PFSK-1 (cell line): ENCODE data around the gene NTM.

ENCODE experiments used
- POLR2AphosphoS5 ChIP-seq: IDR thresholded peaks from 2 replicates; pipeline ENCODE4 v1.6.1; 2012; ENCODE audit warnings: low read depth, mild to moderate bottlenecking, control low read depth, low read length, moderate library complexity
- SIN3A ChIP-seq: IDR thresholded peaks from 2 replicates; pipeline ENCODE4 v1.6.1; 2012; ENCODE audit warnings: mild to moderate bottlenecking, low read length, moderate library complexity, borderline replicate concordance; ENCODE audit not compliant: insufficient read depth
- TAF1 ChIP-seq: IDR thresholded peaks from 2 replicates; pipeline ENCODE4 v1.6.1; 2012; ENCODE audit warnings: low read length, control low read depth, borderline replicate concordance; ENCODE audit not compliant: insufficient read depth
- TF ChIP-seq, protein P1 (sequence below), 2 experiments: IDR thresholded peaks; 2 replicates each; pipeline versions ENCODE4 v1.6.1 to v1.8.0; 2011 to 2012; ENCODE audit warnings: low read depth in 2 of 2, low read length in 2 of 2, control low read depth in 1 of 2, inconsistent platforms in 1 of 2, mild to moderate bottlenecking in 1 of 2, moderate library complexity in 1 of 2; ENCODE audit not compliant: insufficient read depth in 1 of 2

GRCh38 chr11:131987703-131988102, 617.3 kb downstream of the NTM start:
- TF ChIP-seq POLR2AphosphoS5 (no peak), TAF1 (no peak), SIN3A (no peak)
- TF ChIP-seq, protein P1, sequence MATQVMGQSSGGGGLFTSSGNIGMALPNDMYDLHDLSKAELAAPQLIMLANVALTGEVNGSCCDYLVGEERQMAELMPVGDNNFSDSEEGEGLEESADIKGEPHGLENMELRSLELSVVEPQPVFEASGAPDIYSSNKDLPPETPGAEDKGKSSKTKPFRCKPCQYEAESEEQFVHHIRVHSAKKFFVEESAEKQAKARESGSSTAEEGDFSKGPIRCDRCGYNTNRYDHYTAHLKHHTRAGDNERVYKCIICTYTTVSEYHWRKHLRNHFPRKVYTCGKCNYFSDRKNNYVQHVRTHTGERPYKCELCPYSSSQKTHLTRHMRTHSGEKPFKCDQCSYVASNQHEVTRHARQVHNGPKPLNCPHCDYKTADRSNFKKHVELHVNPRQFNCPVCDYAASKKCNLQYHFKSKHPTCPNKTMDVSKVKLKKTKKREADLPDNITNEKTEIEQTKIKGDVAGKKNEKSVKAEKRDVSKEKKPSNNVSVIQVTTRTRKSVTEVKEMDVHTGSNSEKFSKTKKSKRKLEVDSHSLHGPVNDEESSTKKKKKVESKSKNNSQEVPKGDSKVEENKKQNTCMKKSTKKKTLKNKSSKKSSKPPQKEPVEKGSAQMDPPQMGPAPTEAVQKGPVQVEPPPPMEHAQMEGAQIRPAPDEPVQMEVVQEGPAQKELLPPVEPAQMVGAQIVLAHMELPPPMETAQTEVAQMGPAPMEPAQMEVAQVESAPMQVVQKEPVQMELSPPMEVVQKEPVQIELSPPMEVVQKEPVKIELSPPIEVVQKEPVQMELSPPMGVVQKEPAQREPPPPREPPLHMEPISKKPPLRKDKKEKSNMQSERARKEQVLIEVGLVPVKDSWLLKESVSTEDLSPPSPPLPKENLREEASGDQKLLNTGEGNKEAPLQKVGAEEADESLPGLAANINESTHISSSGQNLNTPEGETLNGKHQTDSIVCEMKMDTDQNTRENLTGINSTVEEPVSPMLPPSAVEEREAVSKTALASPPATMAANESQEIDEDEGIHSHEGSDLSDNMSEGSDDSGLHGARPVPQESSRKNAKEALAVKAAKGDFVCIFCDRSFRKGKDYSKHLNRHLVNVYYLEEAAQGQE (IDR thresholded peaks at IDR 0.05; ENCODE audit: insufficient read depth in 1 of 2, low read depth in 2 of 2, low read length in 2 of 2) = no peak
